Gastroesophageal sphincter (tissue), 3 donors: ENCODE results near the gene LRRC36.

ENCODE experiments used
- CTCF ChIP-seq, 4 experiments: fragments of 200-600 bp in 2 of 4; fragments of 450-650 bp in 2 of 4; sonication (generic) in 1 of 4; IDR thresholded peaks; one replicate each; pipeline ENCODE4 v1.5.1; 2017 to 2019; ENCODE audit warnings: antibody characterized with exemption in 4 of 4, mild to moderate bottlenecking in 2 of 4, moderate library complexity in 2 of 4
- POLR2AphosphoS5 ChIP-seq: sonication (generic); formaldehyde crosslinking; IDR thresholded peaks from one replicate; pipeline ENCODE4 v1.6.1; 2017; ENCODE audit warnings: antibody characterized with exemption

GRCh38 chr16:67336116-67336515 lies 9.5 kb downstream of the LRRC36 start:
- no peak for TF ChIP-seq CTCF (IDR thresholded peaks at IDR 0.05)
- TF ChIP-seq POLR2AphosphoS5 = no peak
